ENCODE data around the gene SPRR4.

The SPRR4 gene

GRCh38 chr1:152980676-152981075 lies 10.2 kb downstream of the SPRR4 start:
- no peak overlapping the region for H3K9ac ChIP-seq (ENCODE audit: low read length)
- no peaks in the 10 kb centered on the region for H3K9me3 ChIP-seq (replicated peaks; ENCODE audit: insufficient read depth, low read length)
- H3K9me2 ChIP-seq (replicated peaks; ENCODE audit: insufficient read depth, low read length): no peaks in the 10 kb centered on the region
- H3K36me3 ChIP-seq (replicated peaks; ENCODE audit: insufficient read depth, low read length): no peaks in the 10 kb centered on the region
- H2AFZ ChIP-seq (ENCODE audit: low read length): no peak overlapping the region
- H3K79me2 ChIP-seq (ENCODE audit: low read length): no peaks in the 10 kb centered on the region
- no peak overlapping the region for H3K4me2 ChIP-seq (ENCODE audit: low read depth, low read length)
- H3K4me1 ChIP-seq (ENCODE audit: low read length): no peaks in the 10 kb centered on the region
- H4K20me1 ChIP-seq (ENCODE audit: insufficient read depth, low read length): no peaks in the 10 kb centered on the region
- DNase-seq: no peak
- no peaks in the 10 kb centered on the region for H3F3A ChIP-seq (ENCODE audit: insufficient read depth, low read length)
- no peak for TF ChIP-seq EZH2 (optimal IDR thresholded peaks at IDR 0.05; ENCODE audit: low read depth, low read length)
- no peak for TF ChIP-seq EZH2phosphoT487 (IDR thresholded peaks at IDR 0.05; ENCODE audit: low read length)
- no peak for TF ChIP-seq CTCF (IDR thresholded peaks at IDR 0.05; ENCODE audit: low read length)
- no peaks in the 10 kb centered on the region for H3K27me3 ChIP-seq (replicated peaks; ENCODE audit: insufficient read depth, low read length)
- no peak overlapping the region for H3K4me3 ChIP-seq (ENCODE audit: low read length)
- no peak overlapping the region for H3K27ac ChIP-seq (ENCODE audit: low read length)

DNA sequence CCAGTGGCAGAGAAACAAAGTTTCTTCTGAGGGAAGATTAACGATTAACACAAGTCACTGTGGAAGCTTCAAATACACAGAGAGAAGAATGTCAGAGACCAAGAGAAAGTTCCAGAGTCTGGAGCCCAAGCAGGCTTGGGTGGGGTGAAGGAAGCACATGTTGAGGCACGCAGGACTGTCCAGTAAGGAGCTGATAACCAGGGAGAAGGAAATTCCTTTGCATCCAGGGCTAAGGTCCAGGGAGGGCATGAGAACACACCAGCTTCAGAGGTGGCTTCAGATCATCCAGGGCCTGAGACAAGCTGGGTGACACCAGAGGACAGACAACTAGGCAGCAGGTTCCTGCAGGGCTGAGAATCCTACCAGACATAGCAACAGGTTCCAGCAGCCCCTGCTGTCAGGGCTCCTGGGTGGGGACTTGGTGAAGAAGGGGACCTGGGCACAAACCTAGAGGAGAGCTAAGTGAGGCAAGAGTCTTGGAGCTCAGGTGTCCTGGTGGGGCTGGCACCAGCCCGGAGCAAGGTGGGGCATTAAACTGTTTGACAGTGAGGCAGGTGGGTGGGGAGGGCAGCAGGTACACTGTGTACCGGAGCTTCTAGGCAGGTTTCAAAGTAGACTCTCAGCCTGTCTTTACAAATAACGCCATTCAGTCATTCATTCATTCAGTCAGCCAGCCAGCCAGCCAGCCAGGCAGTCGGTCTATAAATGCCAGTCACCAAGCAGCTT lies 10.9 kb downstream of the SPRR4 start:
- DNase-seq: no peak
- Histone ChIP-seq H2AFZ (ENCODE audit: low read length) (no peak overlapping the region), H3K4me1 (ENCODE audit: low read length) (no peaks in the 10 kb centered on the region), H3K9me3 (replicated peaks; ENCODE audit: insufficient read depth, low read length) (no peaks in the 10 kb centered on the region), H3K27ac (ENCODE audit: low read length) (no peak overlapping the region), H3K4me3 (ENCODE audit: low read length) (no peak overlapping the region), H3F3A (ENCODE audit: insufficient read depth, low read length) (no peaks in the 10 kb centered on the region), H4K20me1 (ENCODE audit: insufficient read depth, low read length) (no peaks in the 10 kb centered on the region), H3K9me2 (replicated peaks; ENCODE audit: insufficient read depth, low read length) (no peaks in the 10 kb centered on the region), H3K4me2 (ENCODE audit: low read depth, low read length) (no peak overlapping the region), H3K9ac (ENCODE audit: low read length) (no peak overlapping the region), H3K36me3 (replicated peaks; ENCODE audit: insufficient read depth, low read length) (no peaks in the 10 kb centered on the region), H3K27me3 (replicated peaks; ENCODE audit: insufficient read depth, low read length) (no peaks in the 10 kb centered on the region), H3K79me2 (ENCODE audit: low read length) (no peaks in the 10 kb centered on the region)
- no peak for TF ChIP-seq CTCF (IDR thresholded peaks at IDR 0.05; ENCODE audit: low read length)
- TF ChIP-seq EZH2 (optimal IDR thresholded peaks at IDR 0.05; ENCODE audit: low read depth, low read length): no peak
- no peak for TF ChIP-seq EZH2phosphoT487 (IDR thresholded peaks at IDR 0.05; ENCODE audit: low read length)

GRCh38 chr1:152982076-152982475 lies 11.6 kb downstream of the SPRR4 start:
- TF ChIP-seq EZH2phosphoT487 (IDR thresholded peaks at IDR 0.05; ENCODE audit: low read length) (no peak), CTCF (IDR thresholded peaks at IDR 0.05; ENCODE audit: low read length) (no peak), EZH2 (optimal IDR thresholded peaks at IDR 0.05; ENCODE audit: low read depth, low read length) (no peak)

More at GRCh38 chr1:152982076-152982475, 11.6 kb downstream of the SPRR4 start:
- Histone ChIP-seq H3F3A (ENCODE audit: insufficient read depth, low read length) (no peaks in the 10 kb centered on the region), H3K27ac (ENCODE audit: low read length) (no peak overlapping the region), H2AFZ (ENCODE audit: low read length) (no peak overlapping the region), H3K36me3 (replicated peaks; ENCODE audit: insufficient read depth, low read length) (no peaks in the 10 kb centered on the region), H3K4me3 (ENCODE audit: low read length) (no peak overlapping the region), H3K4me2 (ENCODE audit: low read depth, low read length) (no peak overlapping the region), H3K79me2 (ENCODE audit: low read length) (no peaks in the 10 kb centered on the region), H3K9me3 (replicated peaks; ENCODE audit: insufficient read depth, low read length) (no peaks in the 10 kb centered on the region), H3K27me3 (replicated peaks; ENCODE audit: insufficient read depth, low read length) (no peaks in the 10 kb centered on the region), H3K9me2 (replicated peaks; ENCODE audit: insufficient read depth, low read length) (no peaks in the 10 kb centered on the region), H3K4me1 (ENCODE audit: low read length) (no peaks in the 10 kb centered on the region), H4K20me1 (ENCODE audit: insufficient read depth, low read length) (no peaks in the 10 kb centered on the region), H3K9ac (ENCODE audit: low read length) (no peak overlapping the region)
- DNase-seq: no peak

Measured in MM.1S (cell line).